ENCODE data around the gene PIK3CG. TPM values are rescaled to one million over a fixed set of nuclear protein-coding genes. Genes with fewer than 3 reads are reported as not detected.
"Not testable (repeated sequence)": the region's sequence is repeated elsewhere in the genome, so short reads cannot be mapped to it uniquely, and the experiment has no call there.

PIK3CG gene
- total RNA-seq, 2 donors from 2014 or later = 2.3 TPM

DNA sequence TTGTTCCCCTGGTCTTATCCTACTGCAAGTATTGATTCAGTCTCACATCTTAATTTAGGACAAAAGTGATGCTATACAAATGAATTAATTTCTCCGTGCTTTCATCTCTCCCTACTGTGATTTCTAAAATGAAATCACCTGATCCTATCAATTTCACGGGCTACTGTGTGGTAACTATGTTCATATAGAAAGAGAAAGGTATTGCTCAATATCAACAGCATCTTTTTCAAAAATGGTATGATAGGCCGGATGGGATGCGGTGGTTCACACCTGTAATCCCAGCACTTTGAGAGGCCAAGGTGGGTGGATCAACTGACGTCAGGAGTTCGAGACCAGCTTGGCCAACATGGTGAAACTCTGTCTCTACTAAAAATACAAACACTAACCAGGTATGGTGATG, 71.2 kb downstream of the PIK3CG start:
- intact Hi-C loops (cut with DNase I) = no loop called here
- no peak overlapping the region for H3K27ac ChIP-seq

DNA sequence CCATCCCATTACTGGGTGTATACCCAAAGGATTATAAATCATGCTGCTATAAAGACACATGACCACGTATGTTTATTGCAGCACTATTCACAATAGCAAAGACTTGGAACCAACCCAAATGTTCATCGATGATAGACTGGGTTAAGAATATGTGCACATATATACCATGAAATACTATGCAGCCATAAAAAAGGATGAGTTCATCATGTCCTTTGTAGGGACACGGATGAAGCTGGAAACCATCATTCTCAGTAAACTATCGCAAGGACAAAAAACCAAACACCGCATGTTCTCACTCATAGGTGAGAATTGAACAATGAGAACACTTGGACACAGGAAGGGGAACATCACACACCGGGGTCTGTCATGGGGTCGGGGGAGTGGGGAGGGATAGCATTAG, 73.0 kb downstream of the PIK3CG start:
- H3K9ac ChIP-seq (ENCODE audit: low read depth in 2 of 2, low read length in 2 of 2); DNase-seq; intact Hi-C loops (cut with DNase I); H3K36me3 ChIP-seq; H3K4me1 ChIP-seq; H3K27me3 ChIP-seq; H3K9me3 ChIP-seq; H3K4me3 ChIP-seq; H3K27ac ChIP-seq: not testable (repeated sequence)

More for the DNA sequence above, 71.2 kb downstream of the PIK3CG start:
- Histone ChIP-seq H3K4me1 (no peaks in the 10 kb centered on the region), H3K27me3 (no peaks in the 10 kb centered on the region), H3K9me3 (no peaks in the 10 kb centered on the region), H3K4me3 (no peak overlapping the region), H3K9ac (ENCODE audit: low read depth in 2 of 2, low read length in 2 of 2) (no peak overlapping the region), H3K36me3 (no peaks in the 10 kb centered on the region)
- DNase-seq = no peak
- TF ChIP-seq, protein P1, sequence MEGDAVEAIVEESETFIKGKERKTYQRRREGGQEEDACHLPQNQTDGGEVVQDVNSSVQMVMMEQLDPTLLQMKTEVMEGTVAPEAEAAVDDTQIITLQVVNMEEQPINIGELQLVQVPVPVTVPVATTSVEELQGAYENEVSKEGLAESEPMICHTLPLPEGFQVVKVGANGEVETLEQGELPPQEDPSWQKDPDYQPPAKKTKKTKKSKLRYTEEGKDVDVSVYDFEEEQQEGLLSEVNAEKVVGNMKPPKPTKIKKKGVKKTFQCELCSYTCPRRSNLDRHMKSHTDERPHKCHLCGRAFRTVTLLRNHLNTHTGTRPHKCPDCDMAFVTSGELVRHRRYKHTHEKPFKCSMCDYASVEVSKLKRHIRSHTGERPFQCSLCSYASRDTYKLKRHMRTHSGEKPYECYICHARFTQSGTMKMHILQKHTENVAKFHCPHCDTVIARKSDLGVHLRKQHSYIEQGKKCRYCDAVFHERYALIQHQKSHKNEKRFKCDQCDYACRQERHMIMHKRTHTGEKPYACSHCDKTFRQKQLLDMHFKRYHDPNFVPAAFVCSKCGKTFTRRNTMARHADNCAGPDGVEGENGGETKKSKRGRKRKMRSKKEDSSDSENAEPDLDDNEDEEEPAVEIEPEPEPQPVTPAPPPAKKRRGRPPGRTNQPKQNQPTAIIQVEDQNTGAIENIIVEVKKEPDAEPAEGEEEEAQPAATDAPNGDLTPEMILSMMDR (IDR thresholded peaks at IDR 0.05) = no peak

DNA sequence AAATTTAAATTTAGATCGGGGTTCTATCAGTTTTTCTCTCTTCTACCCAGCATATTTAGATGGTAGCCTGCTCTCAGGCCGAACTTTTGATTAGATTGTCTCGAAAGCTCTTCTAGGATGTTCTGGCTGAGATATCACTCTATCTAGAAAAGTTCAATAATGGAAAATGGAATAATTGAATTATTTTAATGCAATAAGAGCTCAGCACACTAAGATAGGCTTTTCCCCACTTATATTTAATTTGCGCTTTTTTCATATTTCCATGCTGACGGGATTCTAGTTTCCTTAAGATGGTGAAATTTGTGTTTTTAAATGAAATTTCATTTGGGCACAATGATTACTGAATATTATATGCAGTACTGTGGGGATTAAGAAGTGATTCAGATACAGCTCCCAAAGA, 73.7 kb downstream of the PIK3CG start:
- Histone ChIP-seq H3K4me1 (no peaks in the 10 kb centered on the region), H3K9ac (ENCODE audit: low read depth in 2 of 2, low read length in 2 of 2) (no peak overlapping the region), H3K27ac (no peak overlapping the region), H3K4me3 (no peak overlapping the region), H3K9me3 (no peaks in the 10 kb centered on the region), H3K27me3 (no peaks in the 10 kb centered on the region), H3K36me3 (no peaks in the 10 kb centered on the region)
- TF ChIP-seq, protein P1 (IDR thresholded peaks at IDR 0.05) = no peak
- intact Hi-C loops (cut with DNase I) = no loop called here
- no peak for DNase-seq

DNA sequence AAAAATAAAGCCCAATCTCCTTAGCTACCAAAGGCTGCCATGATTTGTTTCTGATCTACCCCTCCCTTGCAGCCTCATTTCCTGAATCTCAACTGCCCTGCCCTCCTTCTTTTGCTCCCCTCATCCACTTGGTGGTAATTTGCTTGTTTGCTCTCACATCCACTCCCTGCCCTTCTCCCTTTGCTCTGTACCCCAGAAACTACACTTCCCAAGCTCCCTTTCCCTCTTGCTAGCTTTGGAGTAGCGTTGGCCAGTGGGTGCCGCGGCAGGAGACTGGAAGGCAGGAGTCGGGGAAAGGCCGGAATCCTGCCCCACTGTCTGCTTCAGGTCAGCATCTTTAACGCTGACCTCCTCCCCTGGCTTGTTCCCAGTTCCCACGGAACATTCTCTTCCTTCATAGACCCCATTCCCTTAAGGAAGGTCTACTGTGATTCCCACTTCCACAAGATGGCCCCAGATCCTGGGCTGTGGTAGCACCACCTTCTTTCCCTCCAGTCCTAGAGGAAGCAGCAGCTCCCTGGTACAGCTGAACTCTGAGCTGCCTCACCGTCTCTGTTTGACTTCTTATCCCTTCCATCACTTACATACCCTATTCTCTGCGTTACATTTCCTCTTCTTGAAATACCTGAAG, 79.1 kb downstream of the PIK3CG start:
- no peak for DNase-seq
- no peak overlapping the region for H3K4me3 ChIP-seq
- TF ChIP-seq, protein P1 (IDR thresholded peaks at IDR 0.05) = no peak
- H3K9me3 ChIP-seq = no peaks in the 10 kb centered on the region
- no peaks in the 10 kb centered on the region for H3K36me3 ChIP-seq
- intact Hi-C loops (cut with DNase I) = no loop called here
- no peak overlapping the region for H3K27ac ChIP-seq
- no peaks in the 10 kb centered on the region for H3K4me1 ChIP-seq
- no peak overlapping the region for H3K9ac ChIP-seq (ENCODE audit: low read depth in 2 of 2, low read length in 2 of 2)
- no peaks in the 10 kb centered on the region for H3K27me3 ChIP-seq

GRCh38 chr7:106947244-106947728, 82.2 kb downstream of the PIK3CG start:
- Histone ChIP-seq H3K4me1 (no peaks in the 10 kb centered on the region), H3K27ac (no peak overlapping the region), H3K9me3 (no peaks in the 10 kb centered on the region), H3K4me3 (no peak overlapping the region), H3K27me3 (no peaks in the 10 kb centered on the region), H3K36me3 (no peaks in the 10 kb centered on the region), H3K9ac (ENCODE audit: low read depth in 2 of 2, low read length in 2 of 2) (no peak overlapping the region)
- peak; percentile 49 for DNase-seq
- intact Hi-C loops (cut with DNase I) = loop anchor here (2.0 kb wide), 1 partner anchor 206 kb away; no protein-coding TSS in a partner anchor
- TF ChIP-seq, protein P1 (IDR thresholded peaks at IDR 0.05) = peak; percentile 52

GRCh38 chr7:106952001-106952657, 87.0 kb downstream of the PIK3CG start:
- TF ChIP-seq, protein P1 (IDR thresholded peaks at IDR 0.05) = no peak
- Histone ChIP-seq H3K36me3 (no peaks in the 10 kb centered on the region), H3K27me3 (no peaks in the 10 kb centered on the region), H3K4me1 (no peaks in the 10 kb centered on the region), H3K27ac (no peak overlapping the region), H3K9ac (ENCODE audit: low read depth in 2 of 2, low read length in 2 of 2) (no peak overlapping the region), H3K9me3 (no peaks in the 10 kb centered on the region), H3K4me3 (no peak overlapping the region)
- DNase-seq = no peak
- intact Hi-C loops (cut with DNase I) = no loop called here

All from colonic mucosa (tissue), 4 donors.